Astrocyte of the spinal cord (primary cell): ENCODE measurements around the gene SLC9A7.
A peak's percentile ranks its signal among the peaks of the same experiment; 100 is the strongest.

ENCODE experiments used
- DNase-seq: peaks from one replicate; pipeline ENCODE4 v3.0.0; 2011; ENCODE audit warnings: low read depth, low spot score
- H3K4me3 ChIP-seq: 2 replicates; pipeline ENCODE4 v1.5.1; 2011; ENCODE audit warnings: low read depth, mild to moderate bottlenecking, low read length, moderate library complexity
- in situ Hi-C: cut with HindIII; loops from 2 replicates; pipeline ENCODE4 v1.10.0; 2017; ENCODE audit warnings: low sequenced_read_pairs
- TF ChIP-seq, protein P1 (sequence below): IDR thresholded peaks from 2 replicates; pipeline ENCODE4 v1.5.1; 2012; ENCODE audit warnings: low read depth, mild to moderate bottlenecking, low read length, inconsistent platforms

Gene SLC9A7

DNA sequence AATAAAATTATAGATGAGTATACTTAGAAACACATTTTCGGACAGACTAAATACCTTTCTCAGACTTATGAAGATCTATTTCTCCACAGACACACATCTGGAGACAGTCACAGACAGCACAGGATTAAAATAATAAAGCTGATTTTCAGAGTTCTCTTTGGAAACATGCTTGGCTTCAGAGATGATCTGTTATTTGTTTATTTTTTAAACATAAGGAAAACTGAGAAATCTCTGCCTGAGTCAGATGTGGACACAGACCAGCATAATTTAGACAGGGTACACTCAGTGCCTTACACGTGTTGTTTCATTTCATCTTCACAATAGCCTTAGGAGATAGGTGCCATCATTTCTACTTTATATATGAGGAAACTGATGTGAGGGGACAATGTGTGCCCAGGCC is 92.1 kb downstream of the SLC9A7 start:
- TF ChIP-seq, protein P1, sequence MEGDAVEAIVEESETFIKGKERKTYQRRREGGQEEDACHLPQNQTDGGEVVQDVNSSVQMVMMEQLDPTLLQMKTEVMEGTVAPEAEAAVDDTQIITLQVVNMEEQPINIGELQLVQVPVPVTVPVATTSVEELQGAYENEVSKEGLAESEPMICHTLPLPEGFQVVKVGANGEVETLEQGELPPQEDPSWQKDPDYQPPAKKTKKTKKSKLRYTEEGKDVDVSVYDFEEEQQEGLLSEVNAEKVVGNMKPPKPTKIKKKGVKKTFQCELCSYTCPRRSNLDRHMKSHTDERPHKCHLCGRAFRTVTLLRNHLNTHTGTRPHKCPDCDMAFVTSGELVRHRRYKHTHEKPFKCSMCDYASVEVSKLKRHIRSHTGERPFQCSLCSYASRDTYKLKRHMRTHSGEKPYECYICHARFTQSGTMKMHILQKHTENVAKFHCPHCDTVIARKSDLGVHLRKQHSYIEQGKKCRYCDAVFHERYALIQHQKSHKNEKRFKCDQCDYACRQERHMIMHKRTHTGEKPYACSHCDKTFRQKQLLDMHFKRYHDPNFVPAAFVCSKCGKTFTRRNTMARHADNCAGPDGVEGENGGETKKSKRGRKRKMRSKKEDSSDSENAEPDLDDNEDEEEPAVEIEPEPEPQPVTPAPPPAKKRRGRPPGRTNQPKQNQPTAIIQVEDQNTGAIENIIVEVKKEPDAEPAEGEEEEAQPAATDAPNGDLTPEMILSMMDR = no peak
- DNase-seq = no peak
- in situ Hi-C loops = no loop called here
- H3K4me3 ChIP-seq = no peak overlapping the region

GRCh38 chrX:46665232-46666152 is 93.4 kb downstream of the SLC9A7 start:
- in situ Hi-C loops = no loop called here
- no peak overlapping the region for H3K4me3 ChIP-seq
- no peak for DNase-seq
- TF ChIP-seq, protein P1 = no peak

DNA sequence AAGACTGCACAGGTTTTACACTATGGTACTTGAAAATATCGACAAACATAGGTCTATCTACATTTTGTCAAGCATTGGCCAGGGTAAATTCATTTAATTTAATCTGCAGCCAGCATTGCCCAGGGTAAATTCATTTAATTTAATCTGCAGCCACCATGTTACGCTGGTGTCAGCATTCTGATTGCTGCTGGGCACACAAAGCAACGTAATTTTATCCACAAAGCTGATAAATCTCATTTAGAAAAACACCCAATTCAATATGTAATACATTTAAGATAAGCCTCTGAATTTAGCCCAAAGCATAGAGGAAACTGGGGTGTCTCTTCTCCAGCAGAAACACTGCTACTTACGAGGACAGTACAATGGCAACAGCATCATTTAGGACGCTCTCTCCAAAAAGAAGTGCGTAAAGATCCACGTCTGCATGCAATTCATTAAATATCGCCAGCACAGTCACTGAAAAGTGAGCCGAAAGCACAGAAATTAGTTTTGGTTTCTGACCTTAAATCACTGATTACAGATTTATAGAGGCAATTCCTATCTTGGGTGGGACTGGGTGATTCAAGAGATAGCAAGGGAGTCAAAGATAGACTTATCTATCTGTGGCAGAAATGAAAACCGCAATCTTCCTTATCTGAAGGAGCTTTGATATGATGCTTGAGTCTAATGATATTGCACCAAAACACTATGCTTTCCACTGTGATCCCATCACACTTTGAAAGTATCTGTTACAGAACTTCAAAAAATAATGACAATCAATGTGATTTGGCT is 96.5 kb downstream of the SLC9A7 start:
- in situ Hi-C loops = no loop called here
- no peak for DNase-seq
- TF ChIP-seq, protein P1 = no peak
- no peak overlapping the region for H3K4me3 ChIP-seq

DNA sequence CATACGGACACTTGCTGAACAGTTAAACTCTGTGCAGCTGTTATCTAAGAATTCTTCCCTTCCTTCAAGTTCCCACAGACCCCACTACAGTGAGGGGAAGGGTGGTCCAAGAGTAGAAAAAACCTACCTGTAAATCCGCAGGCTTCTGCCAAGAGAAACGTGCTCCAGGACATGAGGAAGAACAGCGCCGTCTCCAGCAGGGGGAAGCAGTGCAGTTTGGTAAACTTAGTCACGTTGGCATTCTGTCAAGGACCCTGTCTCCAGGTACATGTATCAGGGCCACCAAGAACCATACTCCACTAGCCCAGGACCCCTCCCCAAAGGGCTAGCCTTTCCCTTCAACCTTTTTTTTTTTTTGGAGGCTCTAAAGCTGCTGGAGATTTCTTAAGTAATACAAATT is 105.4 kb downstream of the SLC9A7 start:
- TF ChIP-seq, protein P1 = peak; percentile 41
- in situ Hi-C loops = no loop called here
- no peak for DNase-seq
- H3K4me3 ChIP-seq = no peak overlapping the region

GRCh38 chrX:46649421-46650260 is 109.3 kb downstream of the SLC9A7 start:
- TF ChIP-seq, protein P1 = no peak
- no peak overlapping the region for H3K4me3 ChIP-seq
- in situ Hi-C loops = no loop called here
- peak; percentile 59 for DNase-seq

GRCh38 chrX:46648660-46649059 is 110.3 kb downstream of the SLC9A7 start:
- in situ Hi-C loops = no loop called here
- TF ChIP-seq, protein P1 = no peak

More at GRCh38 chrX:46648660-46649059, 110.3 kb downstream of the SLC9A7 start:
- DNase-seq = no peak
- no peak overlapping the region for H3K4me3 ChIP-seq
